NOMO-1 treated with dmso at 0.1 percent for 144 hours (cell line): ENCODE results near the gene GABBR1.
"Not testable (repeated sequence)": the region's sequence is repeated elsewhere in the genome, so short reads cannot be mapped to it uniquely, and the experiment has no call there.

Source experiments
- DNase-seq: peaks from one replicate; lab custom pipeline; 2025; ENCODE audit not compliant: unreplicated experiment; lab: John Stamatoyannopoulos, UW

The GABBR1 gene

GRCh38 chr6:29632789-29633533, at the start of gene GABBR1:
TSS of gene GABBR1 (minus strand) at chr6:29633183. CDS start at chr6:29632385, 798 bp downstream.
- peak; percentile 75 for DNase-seq

- DNase-seq: no peak
Measured at GRCh38 chr6:29681811-29682210, 48.8 kb upstream of the GABBR1 start.

DNA sequence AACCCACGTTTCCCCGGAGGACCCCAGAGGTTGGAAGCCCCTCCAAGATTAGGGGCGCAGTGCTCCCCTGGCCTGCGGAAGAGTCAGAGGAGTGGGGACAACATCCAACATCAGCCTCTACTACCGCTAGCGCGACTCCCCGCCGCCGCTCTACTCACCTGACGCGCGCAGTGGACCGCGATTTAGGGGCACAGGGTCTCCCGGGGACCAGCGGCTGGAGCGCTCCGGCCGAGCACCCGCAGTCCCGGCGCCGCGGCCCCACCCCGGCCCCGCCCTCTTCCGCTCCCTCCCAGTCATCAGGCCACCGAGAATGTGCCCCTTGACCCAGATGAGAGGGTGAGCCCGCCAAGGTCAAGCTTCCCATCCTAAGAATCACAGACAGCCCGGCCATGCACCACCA, 47.9 kb upstream of the GABBR1 start, which contains the start of gene ZFP57:
TSS of gene ZFP57 (minus strand) at position 249 of the 400 bp plus-strand sequence. CDS start 4,149 bp downstream, outside the sequence.
- DNase-seq: no peak

DNA sequence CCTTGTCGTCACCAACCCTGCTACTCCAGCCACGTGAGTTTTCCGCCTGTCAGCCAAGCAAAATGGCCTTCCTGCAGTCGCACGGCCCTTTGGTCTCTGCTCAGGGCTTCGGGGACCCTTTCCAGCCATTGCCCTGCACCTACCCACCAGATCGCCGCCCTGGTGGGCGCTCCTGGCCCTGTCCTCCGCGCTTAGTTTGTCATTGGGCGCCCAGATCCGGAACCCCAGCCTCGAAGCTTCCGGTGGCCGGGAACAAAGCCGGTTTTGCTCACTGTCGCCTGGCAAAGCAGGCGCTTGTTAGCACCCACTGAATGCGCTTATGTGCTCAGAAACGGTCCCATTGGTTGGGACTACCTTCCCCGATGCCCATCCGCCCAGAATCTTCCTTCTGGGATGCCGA, 47.4 kb upstream of the GABBR1 start:
- no peak for DNase-seq

- DNase-seq: no peak
Measured at GRCh38 chr6:29679962-29680361, 47.0 kb upstream of the GABBR1 start.

- no peak for DNase-seq
Measured at GRCh38 chr6:29678114-29678513, 45.1 kb upstream of the GABBR1 start.

DNA sequence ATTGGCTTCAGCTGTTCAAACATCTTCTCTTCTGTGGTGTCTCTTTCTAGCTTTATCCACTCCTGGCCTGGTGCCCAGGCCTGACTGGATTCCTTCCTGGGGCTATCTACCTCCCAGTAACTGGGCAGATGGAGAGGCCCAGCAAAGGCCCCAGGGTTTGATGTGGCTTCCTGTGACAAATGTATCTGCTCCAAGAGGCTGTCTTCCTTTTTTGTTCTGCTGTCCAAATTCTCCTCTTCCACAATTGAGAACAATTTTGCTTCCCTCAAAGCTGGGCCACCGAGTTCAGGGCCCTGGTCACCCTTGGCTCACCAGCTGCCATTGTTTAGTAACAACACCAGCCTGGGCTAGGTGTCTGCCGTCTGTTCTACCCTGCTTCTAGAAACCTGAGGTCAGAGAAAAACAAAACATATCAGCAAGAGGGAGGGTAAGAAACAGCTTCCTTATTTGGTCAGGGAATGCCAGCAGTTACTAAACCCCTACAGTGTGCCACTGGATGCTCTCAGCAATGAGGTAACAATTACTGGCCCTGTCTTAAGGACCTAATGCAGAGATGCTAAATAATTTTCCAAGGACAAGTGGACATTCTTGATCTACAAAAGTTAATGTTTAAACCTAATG, 44.1 kb upstream of the GABBR1 start:
- DNase-seq: no peak

- no peak for DNase-seq
Measured at GRCh38 chr6:29675561-29675960, 42.6 kb upstream of the GABBR1 start.

- DNase-seq: no peak
Measured at GRCh38 chr6:29674008-29674407, 41.0 kb upstream of the GABBR1 start.

DNA sequence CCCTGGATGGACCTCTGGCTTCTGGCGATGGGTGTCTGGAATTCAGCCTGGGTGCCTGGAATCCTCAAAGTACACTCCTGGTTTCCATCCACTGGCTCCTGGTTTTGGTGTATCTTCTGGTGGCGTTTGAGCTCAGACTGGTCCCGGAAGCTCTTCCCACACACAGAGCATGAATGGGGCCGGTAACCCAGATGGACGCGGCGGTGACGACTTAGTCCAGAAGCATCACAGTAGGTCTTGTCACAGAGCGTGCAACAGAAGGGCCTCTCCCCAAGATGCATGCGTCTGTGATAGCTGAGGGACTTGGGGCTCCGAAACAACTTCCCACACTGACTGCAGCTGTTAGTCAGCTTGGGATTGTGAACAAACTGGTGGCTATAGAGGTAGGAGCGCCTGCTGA, 40.2 kb upstream of the GABBR1 start:
- DNase-seq: no peak

DNA sequence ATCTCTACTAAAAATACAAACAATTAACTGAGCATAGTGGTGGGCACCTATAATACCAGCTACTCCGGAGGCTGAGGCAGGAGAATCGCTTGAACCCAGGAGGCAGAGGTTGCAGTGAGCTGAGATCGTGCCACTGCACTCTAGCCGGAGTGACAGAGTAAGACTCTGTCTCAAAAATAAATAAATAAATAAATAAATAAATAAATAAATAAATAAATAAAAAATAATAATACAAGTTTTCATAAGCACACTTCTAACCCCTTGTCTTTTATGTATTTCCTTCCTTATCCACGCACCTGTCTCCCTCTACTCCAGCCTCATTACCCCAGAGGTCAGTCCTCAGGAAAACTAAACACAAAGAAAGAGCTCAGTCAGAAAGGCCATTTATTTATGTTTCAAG, 39.1 kb upstream of the GABBR1 start:
- DNase-seq: not testable (repeated sequence)

DNA sequence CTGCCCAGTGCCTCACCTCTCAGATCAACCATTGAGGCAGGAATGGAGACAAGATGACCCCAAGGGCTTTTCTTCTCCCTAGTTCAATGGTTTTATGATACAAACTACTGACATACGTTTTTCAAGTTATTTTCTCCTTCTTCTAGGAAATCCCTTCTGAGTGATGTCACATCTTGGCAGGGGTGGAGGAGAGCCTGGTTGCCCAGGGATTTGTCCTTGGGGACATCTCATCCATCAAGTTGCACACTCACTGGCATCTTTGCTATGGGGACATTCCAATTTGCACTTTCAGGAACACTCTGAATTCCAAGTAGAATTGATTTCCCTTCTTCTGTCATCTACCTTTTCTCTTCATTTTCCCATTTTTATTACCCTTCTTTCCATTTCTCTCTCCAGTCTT, 38.0 kb upstream of the GABBR1 start:
- no peak for DNase-seq

DNA sequence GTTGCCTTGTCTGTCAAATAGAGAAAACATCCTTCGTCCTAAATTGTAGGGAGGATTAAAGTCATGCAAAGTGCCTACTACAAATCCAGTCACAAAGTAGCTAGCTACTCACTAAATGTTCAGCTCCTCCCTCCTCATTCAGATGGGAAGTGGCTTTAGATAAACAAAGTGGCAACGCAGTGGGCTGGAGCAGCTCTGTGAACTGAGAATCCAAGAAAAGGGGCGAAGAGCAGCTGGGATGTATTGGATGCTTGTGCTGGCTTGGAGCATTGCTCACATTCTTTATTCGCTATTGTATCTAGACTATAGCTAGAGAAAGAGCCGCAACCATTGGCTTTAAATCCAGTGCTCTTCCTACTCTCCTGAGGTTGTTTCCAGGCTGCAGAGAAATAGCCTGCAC, 34.2 kb upstream of the GABBR1 start:
- DNase-seq: no peak

DNA sequence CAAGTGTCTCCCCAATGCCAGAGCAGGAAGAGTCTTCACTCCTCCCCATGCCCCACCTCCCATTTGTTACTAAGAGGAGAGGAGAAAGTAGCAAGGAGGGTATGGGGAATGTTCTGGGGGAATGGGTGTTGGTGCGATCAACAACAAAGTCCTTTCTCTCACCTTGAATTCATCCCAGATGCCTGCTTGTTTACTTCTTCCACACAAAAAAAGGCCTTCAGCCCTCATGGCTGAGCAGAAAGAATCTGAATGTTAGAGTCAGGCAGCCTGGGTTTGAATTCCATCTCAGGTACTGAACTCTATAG, 33.8 kb upstream of the GABBR1 start:
- DNase-seq: no peak

DNA sequence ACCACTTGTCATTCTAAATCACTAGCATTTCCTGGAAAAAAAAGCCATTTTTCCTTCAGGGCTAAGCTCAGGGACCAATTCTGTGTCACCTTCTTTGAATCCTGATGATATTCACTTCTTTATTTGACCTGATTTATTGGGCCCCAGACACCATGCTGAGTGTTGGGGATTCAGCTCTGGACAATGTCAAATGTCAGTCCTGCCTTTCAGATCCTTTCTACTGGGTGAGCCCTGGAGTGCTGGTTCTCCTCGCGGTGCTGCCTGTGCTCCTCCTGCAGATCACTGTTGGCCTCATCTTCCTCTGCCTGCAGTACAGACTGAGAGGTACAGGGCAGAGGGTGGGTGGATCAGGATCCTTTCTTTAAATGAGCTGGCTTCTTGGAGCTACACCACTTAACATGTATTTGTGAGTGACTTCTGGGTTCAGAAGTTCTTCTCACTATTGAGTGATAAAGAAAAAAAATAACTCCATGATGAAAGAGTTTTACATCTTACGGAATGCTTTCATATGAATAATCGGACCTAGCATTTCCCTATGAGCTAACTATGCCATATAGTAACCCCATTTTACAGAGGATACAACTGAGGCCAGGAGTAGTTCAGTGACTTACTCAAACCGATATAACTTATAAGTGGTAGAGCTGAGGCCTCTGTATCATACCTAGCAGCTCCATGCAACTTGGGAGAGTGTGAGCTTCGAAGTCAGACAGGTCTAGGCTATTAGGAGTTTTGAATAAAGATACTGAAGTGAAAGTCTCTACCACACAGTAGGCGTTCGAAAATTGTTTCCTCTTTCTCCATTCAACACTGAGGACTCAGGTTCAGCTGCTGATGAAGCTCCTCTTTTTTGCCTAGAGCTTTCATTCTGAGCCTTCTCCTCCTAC, 33.2 kb upstream of the GABBR1 start:
- no peak for DNase-seq

DNA sequence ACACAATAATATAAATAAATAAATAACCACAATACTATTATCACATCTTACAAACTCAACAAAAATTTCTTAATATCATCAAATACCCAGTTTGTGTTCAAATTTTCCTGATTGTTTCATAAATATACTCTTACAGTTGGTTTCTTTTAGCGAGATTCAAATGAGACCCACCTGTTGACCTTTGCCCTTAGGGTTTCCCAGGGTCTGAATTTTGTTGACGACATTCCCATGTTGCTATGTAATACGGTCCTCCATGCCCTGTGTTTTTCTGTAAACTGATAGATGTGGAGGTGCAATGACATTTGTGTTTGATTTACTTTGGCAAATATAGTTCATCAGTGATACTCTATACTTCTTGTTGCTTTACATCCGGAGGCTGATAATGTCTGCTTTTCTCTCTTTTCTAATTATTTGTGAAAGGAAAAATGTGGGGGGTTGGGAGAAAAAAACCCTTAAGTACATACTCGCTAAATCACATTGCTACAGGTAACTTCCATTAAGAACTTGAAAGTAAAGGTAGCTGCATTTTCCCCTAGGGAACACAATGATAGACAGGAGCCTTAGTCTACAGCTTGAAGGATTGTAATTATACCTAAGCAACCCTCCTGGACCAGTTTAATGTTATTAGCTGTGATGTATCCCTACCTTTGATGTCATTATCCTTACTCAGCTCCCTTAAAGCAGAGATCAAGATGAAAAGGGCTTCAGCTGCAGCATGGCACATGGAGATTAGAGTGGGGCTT, 30.5 kb upstream of the GABBR1 start:
- no peak for DNase-seq

GRCh38 chr6:29661502-29662141, 28.6 kb upstream of the GABBR1 start:
- DNase-seq: not testable (repeated sequence)

GRCh38 chr6:29661071-29661470, 28.1 kb upstream of the GABBR1 start:
- DNase-seq: no peak

GRCh38 chr6:29656798-29657197, 23.8 kb upstream of the GABBR1 start, which contains the start of gene MOG:
TSS of gene MOG (plus strand) at chr6:29657092. CDS start at chr6:29657210, 118 bp downstream.
- DNase-seq: no peak

GRCh38 chr6:29656157-29656556, 23.2 kb upstream of the GABBR1 start:
- no peak for DNase-seq

GRCh38 chr6:29655658-29656057, 22.7 kb upstream of the GABBR1 start:
- no peak for DNase-seq
